B cell (primary cell): ENCODE results near the gene CCPG1. TPM values are rescaled to one million over a fixed set of nuclear protein-coding genes. Genes with fewer than 3 reads are reported as not detected.

Experiments
- ATAC-seq: fragments of 200-7000 bp; cut with Tn5 transposase; one replicate; pipeline ENCODE4 v1.10.0; 2021; ENCODE audit warnings: low read depth, mild to moderate bottlenecking, moderate number of reproducible peaks, moderate library complexity
- CTCF ChIA-PET: fragments of 350-600 bp; sonication (Branson Sonifier 250); formaldehyde crosslinking; loops from one replicate; lab custom pipeline; 2021; ENCODE audit warnings: antibody characterized with exemption, inconsistent platforms; lab: Charles Lee
- POLR2A ChIA-PET: fragments of 350-600 bp; sonication (Branson Sonifier 250); formaldehyde crosslinking; loops from one replicate; lab custom pipeline; 2021; ENCODE audit warnings: antibody characterized with exemption; lab: Charles Lee
- DNase-seq: peaks from one replicate; pipeline ENCODE4 v3.0.0; 2013
- H2AFZ ChIP-seq: 2 replicates; pipeline ENCODE4 v1.6.1; 2012; ENCODE audit warnings: mild to moderate bottlenecking, low read depth, low read length; ENCODE audit not compliant: insufficient read depth, poor library complexity, severe bottlenecking
- H3K27ac ChIP-seq, 2 donors: 1 replicate in 1 of 2; 2 replicates in 1 of 2; pipeline ENCODE4 v1.5.1; 2012 to 2013; ENCODE audit warnings: low read length in 2 of 2, mild to moderate bottlenecking in 2 of 2, moderate library complexity in 1 of 2
- H3K27me3 ChIP-seq, 4 experiments: fragments of 200-600 bp in 1 of 4; sonication (generic) in 1 of 4; replicated peaks in 1 of 4; 1 replicate in 2 of 4; 2 replicates in 2 of 4; pipeline versions ENCODE4 v1.6.1 to v1.7.0; 2013 to 2016; ENCODE audit warnings: low read length in 3 of 4, mild to moderate bottlenecking in 2 of 4, mixed read lengths in 1 of 4, moderate library complexity in 1 of 4; ENCODE audit not compliant: insufficient read depth in 4 of 4, control insufficient read depth in 3 of 4; ENCODE audit errors: control extremely low read depth in 1 of 4
- H3K36me3 ChIP-seq, 2 experiments: replicated peaks in 1 of 2; 1 replicate in 1 of 2; 2 replicates in 1 of 2; pipeline versions ENCODE4 v1.6.1 to v1.7.1; 2013; ENCODE audit warnings: low read length in 1 of 2; ENCODE audit not compliant: insufficient read depth in 2 of 2, control insufficient read depth in 1 of 2; ENCODE audit errors: control extremely low read depth in 1 of 2, extremely low read depth in 1 of 2
- H3K4me1 ChIP-seq, 2 donors: fragments of 200-600 bp in 1 of 2; sonication (generic) in 1 of 2; 1 replicate in 1 of 2; 2 replicates in 1 of 2; pipeline versions ENCODE4 v1.5.1 to v1.6.1; 2013 to 2017; ENCODE audit warnings: low read length in 2 of 2; ENCODE audit not compliant: control insufficient read depth in 2 of 2, insufficient read depth in 2 of 2
- H3K4me2 ChIP-seq: replicated peaks from 2 replicates; pipeline ENCODE3; 2012; ENCODE audit warnings: mild to moderate bottlenecking, low read depth, low read length; ENCODE audit not compliant: poor library complexity, severe bottlenecking
- H3K4me3 ChIP-seq, 5 experiments: fragments of 200-600 bp in 1 of 5; sonication (generic) in 1 of 5; 1 replicate in 3 of 5; 2 replicates in 2 of 5; pipeline versions ENCODE4 v1.5.1 to v1.7.0; 2011 to 2016; ENCODE audit warnings: low read length in 4 of 5, mild to moderate bottlenecking in 4 of 5, low read depth in 2 of 5, control low read depth in 1 of 5, moderate library complexity in 1 of 5; ENCODE audit not compliant: insufficient read depth in 1 of 5; ENCODE audit errors: control extremely low read depth in 1 of 5, extremely low read depth in 1 of 5
- H3K79me2 ChIP-seq: fragments of 200-600 bp; sonication (generic); one replicate; pipeline ENCODE4 v1.6.0; 2016; ENCODE audit warnings: low read length; ENCODE audit not compliant: control insufficient read depth, insufficient read depth
- H3K9ac ChIP-seq: fragments of 200-600 bp; sonication (generic); 2 replicates; pipeline ENCODE4 v1.6.1; 2017; ENCODE audit warnings: mild to moderate bottlenecking, low read length, moderate library complexity
- H3K9me3 ChIP-seq, 3 donors: one replicate each; pipeline versions ENCODE4 v1.6.1 to v1.7.1; 2013; ENCODE audit warnings: low read length in 2 of 3; ENCODE audit not compliant: control insufficient read depth in 2 of 3, insufficient read depth in 1 of 3; ENCODE audit errors: control extremely low read depth in 1 of 3
- H4K20me1 ChIP-seq: 2 replicates; pipeline ENCODE4 v1.6.0; 2012; ENCODE audit warnings: mild to moderate bottlenecking, low read length; ENCODE audit not compliant: insufficient read depth, control insufficient read depth, poor library complexity, severe bottlenecking
- H3K27ac Mint-ChIP-seq: one replicate; pipeline ENCODE4 v1.8.0; 2021; ENCODE audit warnings: mixed read lengths
- H3K27me3 Mint-ChIP-seq: one replicate; pipeline ENCODE4 v1.8.0; 2021; ENCODE audit warnings: mixed read lengths
- H3K4me1 Mint-ChIP-seq: one replicate; pipeline ENCODE4 v1.8.0; 2021; ENCODE audit warnings: mixed read lengths
- H3K4me3 Mint-ChIP-seq: one replicate; pipeline ENCODE4 v1.8.0; 2021; ENCODE audit warnings: mixed read lengths
- H3K9me3 Mint-ChIP-seq: one replicate; pipeline ENCODE4 v1.8.0; 2022; ENCODE audit warnings: mixed read lengths; ENCODE audit not compliant: insufficient read depth
- EZH2 ChIP-seq: IDR thresholded peaks from 2 replicates; pipeline ENCODE4 v1.6.1; 2012; ENCODE audit warnings: borderline replicate concordance, low read depth, mild to moderate bottlenecking, moderate library complexity, low read length; ENCODE audit not compliant: insufficient read depth, poor library complexity, severe bottlenecking
- WGBS: methylation state at CpG from one replicate; pipeline ENCODE4 v1.1.5; 2013; ENCODE audit warnings: missing lambda C conversion rate; ENCODE audit not compliant: insufficient coverage; 5-methylcytosine and 5-hydroxymethylcytosine counted together
- intact Hi-C: fragments of 100-400 bp; cut with micrococcal nuclease; formaldehyde crosslinking; loops from one replicate; pipeline ENCODE4 v1.10.0; 2022
- polyA minus RNA-seq: library from RNA; depleted of rRNA, polyadenylated mRNA; stranded (reverse); fragments of >200 nt; gene quantifications from 2 replicates; pipeline ENCODE4 v1.2.3, GENCODE V29; 2012
- polyA plus RNA-seq: library from polyadenylated mRNA; depleted of rRNA; stranded (reverse); fragments of >200 nt; gene quantifications from 2 replicates; pipeline ENCODE4 v1.2.3, GENCODE V29; 2012
- total RNA-seq, 2 donors: library from RNA; stranded (reverse); fragments of 120-200 nt in 1 of 2; gene quantifications; 1 replicate in 1 of 2; 2 replicates in 1 of 2; pipeline versions ENCODE4 v1.2.3 to v1.2.4, GENCODE V29; 2013 to 2022
- TF ChIP-seq, protein P1 (sequence below): fragments of 200-600 bp; IDR thresholded peaks from one replicate; pipeline ENCODE4 v1.8.0; 2022; ENCODE audit warnings: antibody characterized with exemption, mild to moderate bottlenecking

CCPG1 gene, protein sequence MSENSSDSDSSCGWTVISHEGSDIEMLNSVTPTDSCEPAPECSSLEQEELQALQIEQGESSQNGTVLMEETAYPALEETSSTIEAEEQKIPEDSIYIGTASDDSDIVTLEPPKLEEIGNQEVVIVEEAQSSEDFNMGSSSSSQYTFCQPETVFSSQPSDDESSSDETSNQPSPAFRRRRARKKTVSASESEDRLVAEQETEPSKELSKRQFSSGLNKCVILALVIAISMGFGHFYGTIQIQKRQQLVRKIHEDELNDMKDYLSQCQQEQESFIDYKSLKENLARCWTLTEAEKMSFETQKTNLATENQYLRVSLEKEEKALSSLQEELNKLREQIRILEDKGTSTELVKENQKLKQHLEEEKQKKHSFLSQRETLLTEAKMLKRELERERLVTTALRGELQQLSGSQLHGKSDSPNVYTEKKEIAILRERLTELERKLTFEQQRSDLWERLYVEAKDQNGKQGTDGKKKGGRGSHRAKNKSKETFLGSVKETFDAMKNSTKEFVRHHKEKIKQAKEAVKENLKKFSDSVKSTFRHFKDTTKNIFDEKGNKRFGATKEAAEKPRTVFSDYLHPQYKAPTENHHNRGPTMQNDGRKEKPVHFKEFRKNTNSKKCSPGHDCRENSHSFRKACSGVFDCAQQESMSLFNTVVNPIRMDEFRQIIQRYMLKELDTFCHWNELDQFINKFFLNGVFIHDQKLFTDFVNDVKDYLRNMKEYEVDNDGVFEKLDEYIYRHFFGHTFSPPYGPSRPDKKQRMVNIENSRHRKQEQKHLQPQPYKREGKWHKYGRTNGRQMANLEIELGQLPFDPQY
- 32.1 and 36.0 TPM in 2 replicates for total RNA-seq
- 32.2 TPM for total RNA-seq (2013)
- 3.5 and 8.7 TPM in 2 replicates for polyA plus RNA-seq
- polyA minus RNA-seq = 8.0 and 11.8 TPM in 2 replicates

DNA sequence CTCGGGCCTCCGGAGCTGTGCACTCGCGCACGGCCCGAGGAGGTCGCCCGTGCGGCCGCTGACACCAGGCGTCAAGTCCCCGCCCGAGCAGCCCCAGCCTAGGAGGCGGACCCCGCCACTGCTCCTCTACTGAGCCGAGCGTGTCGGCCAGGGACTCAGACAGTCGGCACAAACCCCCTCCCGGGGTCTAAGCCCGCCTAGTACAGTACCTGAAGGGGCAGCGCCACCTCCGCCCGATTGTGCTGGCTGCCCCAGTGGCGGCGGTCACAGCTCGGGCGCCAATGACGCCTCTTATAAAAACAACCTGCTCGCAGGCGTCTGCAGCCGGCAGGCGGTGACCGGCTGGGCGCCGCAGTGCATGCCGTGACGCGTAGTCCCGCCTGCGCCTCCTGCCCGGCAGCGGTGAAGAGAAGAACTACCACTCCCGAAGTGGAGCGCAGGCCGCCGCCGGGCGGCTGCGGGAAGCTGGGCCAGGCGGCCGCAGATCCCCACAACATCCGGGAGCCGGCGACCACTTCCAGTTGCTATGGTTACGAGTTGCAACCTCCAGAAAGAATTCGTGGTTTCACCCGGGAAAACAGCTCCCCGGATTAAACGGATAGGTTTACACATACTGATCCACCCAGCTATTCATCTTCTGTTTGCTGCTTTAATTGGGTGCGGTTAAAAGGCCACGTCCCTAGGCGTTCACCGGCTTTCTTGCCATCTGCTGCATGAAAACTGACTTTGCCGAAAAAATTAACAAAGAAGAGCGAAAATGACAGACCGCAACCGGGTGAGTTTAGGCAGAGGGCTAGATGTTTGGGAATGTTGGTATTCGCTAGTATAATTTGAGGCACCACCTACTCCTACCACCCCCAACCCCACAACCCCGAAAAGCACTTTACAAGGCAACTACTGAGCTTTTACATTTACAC lies at the start of gene CCPG1, which contains the start of gene PIERCE2:
Gene CCPG1 (minus strand): TSS at position 348 of the 917 bp plus-strand sequence. CDS start 18,935 bp downstream, outside the sequence.
Gene PIERCE2 (plus strand): TSS at position 484 of the 917 bp plus-strand sequence. CDS start 274 bp downstream, at position 758.
- H3K9me3 ChIP-seq = no peaks in the 10 kb centered on the region
- H3K9ac ChIP-seq = peak within 1 kb of the TSS; percentile 94
- Mint-ChIP-seq H3K9me3 (no peaks in the 10 kb centered on the region), H3K4me1 (peaks cover 27% of the 10 kb centered on the region), H3K4me3 (peak within 1 kb of the TSS; percentile 96), H3K27ac (peak within 1 kb of the TSS; percentile 92), H3K27me3 (no peaks in the 10 kb centered on the region)
- CTCF ChIA-PET = interaction anchor here (1.0 to 3.1 kb wide), 9 partner anchors 11 to 211 kb away, joined by 3 to 14 read pairs (median 9); partner anchors contain the start of genes PIGB, PIGBOS1 and RSL24D1
- intact Hi-C loops = loop anchor here (1.0 to 5.0 kb wide), 7 partner anchors 27 to 211 kb away; partner anchors contain the start of genes PIGB and PIGBOS1
- H2AFZ ChIP-seq = peak within 1 kb of the TSS; percentile 91
- TF ChIP-seq, protein P1, sequence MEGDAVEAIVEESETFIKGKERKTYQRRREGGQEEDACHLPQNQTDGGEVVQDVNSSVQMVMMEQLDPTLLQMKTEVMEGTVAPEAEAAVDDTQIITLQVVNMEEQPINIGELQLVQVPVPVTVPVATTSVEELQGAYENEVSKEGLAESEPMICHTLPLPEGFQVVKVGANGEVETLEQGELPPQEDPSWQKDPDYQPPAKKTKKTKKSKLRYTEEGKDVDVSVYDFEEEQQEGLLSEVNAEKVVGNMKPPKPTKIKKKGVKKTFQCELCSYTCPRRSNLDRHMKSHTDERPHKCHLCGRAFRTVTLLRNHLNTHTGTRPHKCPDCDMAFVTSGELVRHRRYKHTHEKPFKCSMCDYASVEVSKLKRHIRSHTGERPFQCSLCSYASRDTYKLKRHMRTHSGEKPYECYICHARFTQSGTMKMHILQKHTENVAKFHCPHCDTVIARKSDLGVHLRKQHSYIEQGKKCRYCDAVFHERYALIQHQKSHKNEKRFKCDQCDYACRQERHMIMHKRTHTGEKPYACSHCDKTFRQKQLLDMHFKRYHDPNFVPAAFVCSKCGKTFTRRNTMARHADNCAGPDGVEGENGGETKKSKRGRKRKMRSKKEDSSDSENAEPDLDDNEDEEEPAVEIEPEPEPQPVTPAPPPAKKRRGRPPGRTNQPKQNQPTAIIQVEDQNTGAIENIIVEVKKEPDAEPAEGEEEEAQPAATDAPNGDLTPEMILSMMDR = peak; percentile 92
- TF ChIP-seq EZH2 = no peak
- ATAC-seq = peak; percentile 94
- peak within 1 kb of the TSS; percentile 73 to 90 (median 77) for H3K4me3 ChIP-seq
- WGBS = 0% methylated on average over 62 of the region's 70 CpGs
- H3K27me3 ChIP-seq = no peaks in the 10 kb centered on the region
- POLR2A ChIA-PET = interaction anchor here (1.7 to 2.4 kb wide), 2 partner anchors 89 to 212 kb away, joined by 8 to 12 read pairs; partner anchors contain the start of genes PIGB, PIGBOS1 and RSL24D1
- no peaks in the 10 kb centered on the region for H4K20me1 ChIP-seq
- H3K27ac ChIP-seq = peak within 1 kb of the TSS; percentile 90 to 94
- H3K79me2 ChIP-seq = peaks cover 37% of the 10 kb centered on the region
- peak; percentile 93 for DNase-seq
- peak within 1 kb of the TSS; percentile 84 for H3K4me2 ChIP-seq
- H3K36me3 ChIP-seq = no peaks in the 10 kb centered on the region
- H3K4me1 ChIP-seq = peaks cover 18 to 24% of the 10 kb centered on the region in 2 donors
